ENCODE results near the gene SLC25A33. TPM values are rescaled to one million over a fixed set of nuclear protein-coding genes. Genes with fewer than 3 reads are reported as not detected.

SLC25A33 gene
- total RNA-seq, 1 experiment from 2014 or later = 9.2 TPM

- ATAC-seq = peak; percentile 2; the same call in 1 of the 2 replicates
- peak overlapping the region; percentile 77 for H3K4me3 Mint-ChIP-seq
- H3K36me3 Mint-ChIP-seq = peaks cover under 1% of the 10 kb centered on the region; the same call in 1 of the 2 replicates
- no peak for DNase-seq (ENCODE audit: low spot score)
- no peaks in the 10 kb centered on the region for H3K9me3 Mint-ChIP-seq
- H3K27me3 Mint-ChIP-seq (ENCODE audit: low read depth) = no peaks in the 10 kb centered on the region
- no peak overlapping the region for H3K27ac Mint-ChIP-seq
- peaks cover 42% of the 10 kb centered on the region for H3K4me1 Mint-ChIP-seq
- ChIA-PET POLR2A (interaction anchor here (0.5 kb wide), 1 partner anchor 932 kb away, joined by 3 read pairs; no protein-coding TSS in a partner anchor), CTCF (interaction anchor here (1.0 to 7.3 kb wide), 5 partner anchors 23 to 132 kb away, joined by 3 to 93 read pairs (median 4); no protein-coding TSS in a partner anchor)
- TF ChIP-seq MAX (CRISPR knock-in tag; IDR thresholded peaks at IDR 0.05) (peak; percentile 46; the same call in 1 of the 2 replicates), JUN (CRISPR knock-in tag; IDR thresholded peaks at IDR 0.05) (no peak), TEAD4 (CRISPR knock-in tag; IDR thresholded peaks at IDR 0.05) (peak; percentile 46; the same call in 1 of the 2 replicates)
These were observed 50.0 kb downstream of the SLC25A33 start for GRCh38 chr1:9589144-9589718.

GRCh38 chr1:9589719-9590157 is 50.5 kb downstream of the SLC25A33 start:
- no peak for ATAC-seq
- H3K4me1 Mint-ChIP-seq = peaks cover 42% of the 10 kb centered on the region
- DNase-seq (ENCODE audit: low spot score) = no peak
- CTCF ChIA-PET = interaction anchor here (0.9 to 7.3 kb wide), 6 partner anchors 16 to 131 kb away, joined by 3 to 93 read pairs (median 4); no protein-coding TSS in a partner anchor
- H3K27ac Mint-ChIP-seq = no peak overlapping the region
- no peaks in the 10 kb centered on the region for H3K27me3 Mint-ChIP-seq (ENCODE audit: low read depth)
- no peaks in the 10 kb centered on the region for H3K9me3 Mint-ChIP-seq
- peak overlapping the region; percentile 77 for H3K4me3 Mint-ChIP-seq
- TF ChIP-seq PRRX2 (CRISPR knock-in tag; IDR thresholded peaks at IDR 0.05) = no peak
- TF ChIP-seq SOX15 (CRISPR knock-in tag; IDR thresholded peaks at IDR 0.05) = no peak
- no peak for TF ChIP-seq NR3C1 (CRISPR knock-in tag; conservative IDR thresholded peaks at IDR 0.05; ENCODE audit: low read depth)
- POLR2A ChIA-PET = interaction anchor here (0.5 kb wide), 1 partner anchor 933 kb away, joined by 3 read pairs; no protein-coding TSS in a partner anchor
- H3K36me3 Mint-ChIP-seq = no peaks in the 10 kb centered on the region

- Mint-ChIP-seq H3K4me1 (peaks cover 42% of the 10 kb centered on the region), H3K36me3 (no peaks in the 10 kb centered on the region), H3K9me3 (no peaks in the 10 kb centered on the region), H3K27ac (no peak overlapping the region), H3K27me3 (ENCODE audit: low read depth) (no peaks in the 10 kb centered on the region), H3K4me3 (peak overlapping the region; percentile 77)
- DNase-seq (ENCODE audit: low spot score) (no peak), ATAC-seq (no peak)
- TF ChIP-seq ZNF317 (CRISPR knock-in tag; IDR thresholded peaks at IDR 0.05; ENCODE audit: borderline replicate concordance, low read depth) (no peak), JAZF1 (CRISPR knock-in tag; IDR thresholded peaks at IDR 0.05) (no peak), GABPB1 (CRISPR knock-in tag; IDR thresholded peaks at IDR 0.05) (no peak), CDX4 (CRISPR knock-in tag; IDR thresholded peaks at IDR 0.05; ENCODE audit: borderline replicate concordance) (no peak), USF2 (CRISPR knock-in tag; IDR thresholded peaks at IDR 0.05) (no peak), ZNF425 (CRISPR knock-in tag; conservative IDR thresholded peaks at IDR 0.05) (no peak), E2F1 (CRISPR knock-in tag; IDR thresholded peaks at IDR 0.05) (no peak), FOXJ3 (CRISPR knock-in tag; IDR thresholded peaks at IDR 0.05; ENCODE audit: borderline replicate concordance) (no peak), NFATC4 (CRISPR knock-in tag; IDR thresholded peaks at IDR 0.05) (no peak), ZBTB43 (CRISPR knock-in tag; IDR thresholded peaks at IDR 0.05) (no peak), IRF2 (CRISPR knock-in tag; IDR thresholded peaks at IDR 0.05; ENCODE audit: borderline replicate concordance, low read depth) (no peak)
- POLR2A ChIA-PET = no interaction called here
- CTCF ChIA-PET = interaction anchor here (0.9 to 7.3 kb wide), 6 partner anchors 17 to 131 kb away, joined by 3 to 93 read pairs (median 4); no protein-coding TSS in a partner anchor
These were observed 50.9 kb downstream of the SLC25A33 start for GRCh38 chr1:9590201-9590600.

Measured in WTC11 (cell line).